GM12878 (cell line): ENCODE results near the gene PHLPP1. TPM values are rescaled to one million over a fixed set of nuclear protein-coding genes. Genes with fewer than 3 reads are reported as not detected.

Experiments
- ATF3 ChIP-seq: IDR thresholded peaks from 2 replicates; pipeline ENCODE4 v1.6.1; 2011; ENCODE audit warnings: low read depth, mild to moderate bottlenecking, low read length, moderate library complexity, borderline replicate concordance; ENCODE audit errors: extremely low read depth
- BCL11A ChIP-seq: IDR thresholded peaks from 2 replicates; pipeline ENCODE4 v1.6.1; 2011; ENCODE audit warnings: low read depth, low read length
- BCL3 ChIP-seq: IDR thresholded peaks from 2 replicates; pipeline ENCODE4 v1.6.1; 2011; ENCODE audit warnings: borderline replicate concordance, low read depth, mild to moderate bottlenecking, moderate library complexity, low read length; ENCODE audit not compliant: insufficient read depth, poor library complexity, severe bottlenecking
- CREB1 ChIP-seq: IDR thresholded peaks from 2 replicates; pipeline ENCODE4 v1.6.1; 2012; ENCODE audit warnings: low read depth, mild to moderate bottlenecking, inconsistent platforms
- HDAC2 ChIP-seq: fragments of 200-600 bp; sonication (generic); IDR thresholded peaks from 2 replicates; pipeline ENCODE4 v1.6.1; 2017
- NFIC ChIP-seq: IDR thresholded peaks from 2 replicates; pipeline ENCODE4 v1.6.1; 2012; ENCODE audit warnings: low read depth, mild to moderate bottlenecking, inconsistent platforms, low read length, moderate library complexity
- NFYB ChIP-seq: IDR thresholded peaks from 2 replicates; pipeline ENCODE4 v1.6.1; 2011; ENCODE audit warnings: low read depth, mild to moderate bottlenecking, low read length, improper control_type of control experiment, moderate library complexity; ENCODE audit not compliant: insufficient read depth
- RELA ChIP-seq: fragments of 450-650 bp; IDR thresholded peaks from 2 replicates; pipeline ENCODE4 v1.8.0; 2014; ENCODE audit warnings: borderline replicate concordance; ENCODE audit not compliant: partially characterized antibody
- SPI1 ChIP-seq: IDR thresholded peaks from 2 replicates; pipeline ENCODE4 v1.6.1; 2011; ENCODE audit warnings: low read depth, mild to moderate bottlenecking, low read length, moderate library complexity, borderline replicate concordance; ENCODE audit not compliant: insufficient read depth
- TCF7 ChIP-seq: IDR thresholded peaks from 2 replicates; pipeline ENCODE4 v1.6.1; 2014; ENCODE audit warnings: antibody characterized with exemption, borderline replicate concordance
- ZBTB33 ChIP-seq: fragments of 450-650 bp; IDR thresholded peaks from 2 replicates; pipeline ENCODE4 v1.6.1; 2017; ENCODE audit warnings: mild to moderate bottlenecking
- polyA plus RNA-seq, 11 experiments: library from polyadenylated mRNA; depleted of rRNA in 4 of 11; unstranded in 6 of 11; stranded (reverse) in 5 of 11; fragments of >200 nt; fragmentation: Nextera tagmentation in 4 of 11; fragmentation: Illumina TruSeq in 1 of 11; extraction: Ambion mirVana in 4 of 11; extraction: Trizol in 1 of 11; gene quantifications; 1 replicate in 1 of 11; 2 replicates in 10 of 11; pipeline versions ENCODE4 v1.2.1 to v1.2.3, GENCODE V29; 2011 to 2016; ENCODE audit warnings: inconsistent platforms in 2 of 11, missing spikeins in 2 of 11, low read depth in 1 of 11
- total RNA-seq, 4 experiments: library from RNA; depleted of rRNA in 3 of 4; stranded (reverse); fragments of >200 nt in 3 of 4; fragmentation: Illumina TruSeq in 1 of 4; extraction: Trizol in 1 of 4; gene quantifications; 2 replicates each; pipeline versions ENCODE4 v1.2.1 to v1.2.3, GENCODE V29; 2013 to 2021

The PHLPP1 gene
- total and polyA plus RNA-seq, 10 of the 15 experiments (the other 5 are each of a cell fraction or from before 2014, with no cell fraction given) = 0.42 to 7.0 (median 1.9) TPM

GRCh38 chr18:62771494-62772270 is 56.3 kb downstream of the PHLPP1 start (continued):
- TF ChIP-seq BCL3 (no peak), HDAC2 (no peak), ZBTB33 (no peak), RELA (no peak), CREB1 (peak; percentile 78), BCL11A (0 out of 2 replicates have a peak, but pooled peaks have one; percentile 31), TCF7 (peak; percentile 48; the same call in 1 of the 2 replicates), NFIC (peak; percentile 42; the same call in 1 of the 2 replicates), NFYB (0 out of 2 replicates have a peak, but pooled peaks have one; percentile 11), SPI1 (0 out of 2 replicates have a peak, but pooled peaks have one; percentile 23), ATF3 (no peak)
